ENCODE results near the gene CYB5B.

The CYB5B gene

DNA sequence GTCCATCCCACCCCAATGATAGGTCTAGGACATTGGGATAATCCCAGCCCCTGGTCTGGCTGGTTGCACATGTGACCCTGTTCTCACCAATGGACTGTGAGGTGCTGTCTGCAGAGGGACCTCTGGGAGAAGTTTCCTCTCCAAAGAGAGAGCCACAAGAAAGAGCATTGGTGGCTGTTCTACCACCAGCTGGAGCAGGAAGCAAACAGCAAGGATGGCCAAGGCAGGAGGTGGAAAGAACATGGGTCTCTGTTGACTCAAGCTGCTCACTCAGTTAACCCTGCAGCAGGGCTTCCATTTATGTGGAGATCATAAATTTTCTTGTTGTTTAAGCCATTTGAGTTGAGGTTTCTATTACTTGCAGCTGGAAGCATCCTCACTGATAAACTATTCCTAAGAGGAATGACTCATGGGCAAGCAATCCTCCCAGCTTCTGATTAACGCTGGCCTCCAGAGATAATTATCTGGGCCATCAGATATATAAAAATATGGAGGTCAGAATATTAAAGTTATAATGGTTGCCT is 52.6 kb downstream of the CYB5B start:
- H4K20me1 ChIP-seq (ENCODE audit: insufficient read depth, low read length) = no peaks in the 10 kb centered on the region
- H3K27me3 ChIP-seq (replicated peaks; ENCODE audit: insufficient read depth, low read length) = no peaks in the 10 kb centered on the region
- no peak overlapping the region for H2AFZ ChIP-seq (ENCODE audit: low read length)
- H3K9me3 ChIP-seq (replicated peaks; ENCODE audit: insufficient read depth, low read length) = no peaks in the 10 kb centered on the region
- no peak for DNase-seq
- TF ChIP-seq, protein P1, sequence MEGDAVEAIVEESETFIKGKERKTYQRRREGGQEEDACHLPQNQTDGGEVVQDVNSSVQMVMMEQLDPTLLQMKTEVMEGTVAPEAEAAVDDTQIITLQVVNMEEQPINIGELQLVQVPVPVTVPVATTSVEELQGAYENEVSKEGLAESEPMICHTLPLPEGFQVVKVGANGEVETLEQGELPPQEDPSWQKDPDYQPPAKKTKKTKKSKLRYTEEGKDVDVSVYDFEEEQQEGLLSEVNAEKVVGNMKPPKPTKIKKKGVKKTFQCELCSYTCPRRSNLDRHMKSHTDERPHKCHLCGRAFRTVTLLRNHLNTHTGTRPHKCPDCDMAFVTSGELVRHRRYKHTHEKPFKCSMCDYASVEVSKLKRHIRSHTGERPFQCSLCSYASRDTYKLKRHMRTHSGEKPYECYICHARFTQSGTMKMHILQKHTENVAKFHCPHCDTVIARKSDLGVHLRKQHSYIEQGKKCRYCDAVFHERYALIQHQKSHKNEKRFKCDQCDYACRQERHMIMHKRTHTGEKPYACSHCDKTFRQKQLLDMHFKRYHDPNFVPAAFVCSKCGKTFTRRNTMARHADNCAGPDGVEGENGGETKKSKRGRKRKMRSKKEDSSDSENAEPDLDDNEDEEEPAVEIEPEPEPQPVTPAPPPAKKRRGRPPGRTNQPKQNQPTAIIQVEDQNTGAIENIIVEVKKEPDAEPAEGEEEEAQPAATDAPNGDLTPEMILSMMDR (IDR thresholded peaks at IDR 0.05; ENCODE audit: low read length) = no peak
- TF ChIP-seq EZH2phosphoT487 (IDR thresholded peaks at IDR 0.05; ENCODE audit: low read length) (no peak), EZH2 (optimal IDR thresholded peaks at IDR 0.05; ENCODE audit: low read depth, low read length) (no peak)
- no peak overlapping the region for H3K4me2 ChIP-seq (ENCODE audit: low read depth, low read length)
- no peaks in the 10 kb centered on the region for H3K4me1 ChIP-seq (ENCODE audit: low read length)
- H3K27ac ChIP-seq (ENCODE audit: low read length) = no peak overlapping the region
- no peak overlapping the region for H3K9ac ChIP-seq (ENCODE audit: low read length)
- no peaks in the 10 kb centered on the region for H3K79me2 ChIP-seq (ENCODE audit: low read length)
- H3K36me3 ChIP-seq (replicated peaks; ENCODE audit: insufficient read depth, low read length) = no peaks in the 10 kb centered on the region
- no peaks in the 10 kb centered on the region for H3K9me2 ChIP-seq (replicated peaks; ENCODE audit: insufficient read depth, low read length)
- no peak overlapping the region for H3K4me3 ChIP-seq (ENCODE audit: low read length)
- no peaks in the 10 kb centered on the region for H3F3A ChIP-seq (ENCODE audit: insufficient read depth, low read length)

DNA sequence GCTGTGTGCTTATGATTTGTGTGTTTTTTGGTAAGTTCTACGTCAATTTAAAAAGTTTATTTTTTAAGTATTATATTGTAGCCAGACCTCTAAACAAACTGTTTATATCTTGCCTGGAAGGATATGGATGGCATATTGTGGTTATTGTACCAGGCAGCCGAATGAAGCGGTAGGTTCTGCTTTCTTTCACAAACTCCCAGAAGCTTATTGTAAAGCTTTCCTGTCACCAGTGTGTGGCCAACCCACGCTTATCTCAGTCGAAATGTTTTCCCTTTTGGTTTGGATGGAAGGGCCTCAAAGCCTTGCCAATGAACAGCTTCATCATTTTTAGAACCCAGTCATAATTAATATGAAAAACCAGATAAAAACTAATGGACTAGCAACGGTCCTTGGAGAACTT is 53.1 kb downstream of the CYB5B start:
- H3K4me3 ChIP-seq (ENCODE audit: low read length) = no peak overlapping the region
- H3K27ac ChIP-seq (ENCODE audit: low read length) = no peak overlapping the region
- no peaks in the 10 kb centered on the region for H4K20me1 ChIP-seq (ENCODE audit: insufficient read depth, low read length)
- no peak overlapping the region for H2AFZ ChIP-seq (ENCODE audit: low read length)
- H3K4me2 ChIP-seq (ENCODE audit: low read depth, low read length) = no peak overlapping the region
- H3K9me2 ChIP-seq (replicated peaks; ENCODE audit: insufficient read depth, low read length) = no peaks in the 10 kb centered on the region
- no peaks in the 10 kb centered on the region for H3K9me3 ChIP-seq (replicated peaks; ENCODE audit: insufficient read depth, low read length)
- TF ChIP-seq EZH2 (optimal IDR thresholded peaks at IDR 0.05; ENCODE audit: low read depth, low read length) (no peak), EZH2phosphoT487 (IDR thresholded peaks at IDR 0.05; ENCODE audit: low read length) (no peak)
- TF ChIP-seq, protein P1 (IDR thresholded peaks at IDR 0.05; ENCODE audit: low read length) = no peak
- no peak for DNase-seq
- H3K36me3 ChIP-seq (replicated peaks; ENCODE audit: insufficient read depth, low read length) = no peaks in the 10 kb centered on the region
- no peak overlapping the region for H3K9ac ChIP-seq (ENCODE audit: low read length)
- H3K79me2 ChIP-seq (ENCODE audit: low read length) = no peaks in the 10 kb centered on the region
- H3K27me3 ChIP-seq (replicated peaks; ENCODE audit: insufficient read depth, low read length) = no peaks in the 10 kb centered on the region
- H3F3A ChIP-seq (ENCODE audit: insufficient read depth, low read length) = no peaks in the 10 kb centered on the region
- H3K4me1 ChIP-seq (ENCODE audit: low read length) = no peaks in the 10 kb centered on the region

DNA sequence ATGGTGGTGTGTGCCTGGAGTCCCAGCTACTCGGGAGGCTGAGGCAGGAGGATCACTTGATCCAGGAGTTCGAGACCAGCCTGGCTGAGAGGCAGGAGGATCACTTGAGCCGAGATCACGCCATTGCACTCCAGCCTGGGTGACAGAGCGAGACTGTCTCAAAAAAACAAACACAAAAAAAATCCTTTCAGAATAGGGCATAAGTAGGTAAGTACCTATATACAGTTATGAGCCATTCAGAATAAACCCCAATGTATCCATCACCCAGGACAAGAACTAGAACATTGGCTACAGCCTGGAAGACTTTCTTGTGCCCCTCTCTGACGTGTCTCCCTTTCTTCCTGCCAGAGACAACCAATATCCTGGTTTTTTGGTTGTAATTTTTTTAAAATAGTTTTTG is 54.3 kb downstream of the CYB5B start:
- H3K4me2 ChIP-seq (ENCODE audit: low read depth, low read length) = no peak overlapping the region
- no peaks in the 10 kb centered on the region for H3K36me3 ChIP-seq (replicated peaks; ENCODE audit: insufficient read depth, low read length)
- H2AFZ ChIP-seq (ENCODE audit: low read length) = no peak overlapping the region
- no peaks in the 10 kb centered on the region for H4K20me1 ChIP-seq (ENCODE audit: insufficient read depth, low read length)
- H3F3A ChIP-seq (ENCODE audit: insufficient read depth, low read length) = no peaks in the 10 kb centered on the region
- H3K79me2 ChIP-seq (ENCODE audit: low read length) = no peaks in the 10 kb centered on the region
- H3K27me3 ChIP-seq (replicated peaks; ENCODE audit: insufficient read depth, low read length) = no peaks in the 10 kb centered on the region
- TF ChIP-seq, protein P1 (IDR thresholded peaks at IDR 0.05; ENCODE audit: low read length) = no peak
- TF ChIP-seq EZH2phosphoT487 (IDR thresholded peaks at IDR 0.05; ENCODE audit: low read length) (no peak), EZH2 (optimal IDR thresholded peaks at IDR 0.05; ENCODE audit: low read depth, low read length) (no peak)
- no peak for DNase-seq
- H3K27ac ChIP-seq (ENCODE audit: low read length) = no peak overlapping the region
- H3K9me3 ChIP-seq (replicated peaks; ENCODE audit: insufficient read depth, low read length) = no peaks in the 10 kb centered on the region
- H3K9ac ChIP-seq (ENCODE audit: low read length) = no peak overlapping the region
- H3K9me2 ChIP-seq (replicated peaks; ENCODE audit: insufficient read depth, low read length) = no peaks in the 10 kb centered on the region
- H3K4me1 ChIP-seq (ENCODE audit: low read length) = no peaks in the 10 kb centered on the region
- no peak overlapping the region for H3K4me3 ChIP-seq (ENCODE audit: low read length)
